ENCODE results near the gene CRTC1. TPM values are rescaled to one million over a fixed set of nuclear protein-coding genes. Genes with fewer than 3 reads are reported as not detected.
A peak's percentile ranks its signal among the peaks of the same experiment; 100 is the strongest.
"Not testable (repeated sequence)": the region's sequence is repeated elsewhere in the genome, so short reads cannot be mapped to it uniquely, and the experiment has no call there.

CRTC1 gene
- total RNA-seq, 1 donor from 2014 or later, result 10.3 TPM

DNA sequence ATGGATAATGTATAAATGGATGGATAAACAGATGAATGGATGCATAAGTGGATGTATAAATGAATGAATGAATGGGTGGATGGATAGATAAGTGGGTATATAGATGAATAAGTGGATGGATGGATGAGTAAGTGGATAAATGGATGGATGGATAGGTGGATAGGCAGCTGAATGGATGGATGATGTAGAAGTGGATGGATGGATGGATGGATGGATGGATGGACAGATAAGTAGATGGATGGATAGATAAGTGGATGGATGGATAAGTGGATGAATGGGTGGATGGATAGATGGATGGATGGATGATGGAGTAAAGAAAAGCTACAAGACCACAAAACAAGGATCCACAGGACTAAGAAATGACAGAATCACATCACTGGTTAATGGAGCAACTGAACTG lies 116.6 kb downstream of the CRTC1 start:
- ATAC-seq, result no peak
- no peak for DNase-seq (ENCODE audit: missing footprints)
- intact Hi-C loops (cut with DNase I), result no loop called here

DNA sequence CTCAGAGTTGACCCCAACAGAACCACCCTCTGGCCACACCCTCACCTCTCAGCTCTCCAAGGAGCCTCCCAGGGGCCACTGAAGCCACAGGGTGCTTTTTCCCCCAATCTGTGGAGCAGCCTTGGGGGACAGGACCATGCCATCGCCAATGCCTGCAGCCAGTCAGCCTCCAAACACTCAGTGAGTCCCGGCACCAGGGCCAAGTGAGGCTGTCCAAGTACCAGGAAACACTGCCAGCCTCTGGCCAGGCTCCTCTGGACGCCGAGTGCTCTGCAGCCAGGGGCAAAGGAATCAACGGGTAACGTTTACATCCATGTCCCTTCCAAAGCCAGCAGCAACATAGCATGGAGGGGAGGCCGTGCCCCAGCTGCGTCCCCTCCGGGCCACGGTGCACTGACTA lies 117.2 kb downstream of the CRTC1 start:
- intact Hi-C loops (cut with DNase I), result no loop called here
- no peak for ATAC-seq
- DNase-seq (ENCODE audit: missing footprints), result no peak

DNA sequence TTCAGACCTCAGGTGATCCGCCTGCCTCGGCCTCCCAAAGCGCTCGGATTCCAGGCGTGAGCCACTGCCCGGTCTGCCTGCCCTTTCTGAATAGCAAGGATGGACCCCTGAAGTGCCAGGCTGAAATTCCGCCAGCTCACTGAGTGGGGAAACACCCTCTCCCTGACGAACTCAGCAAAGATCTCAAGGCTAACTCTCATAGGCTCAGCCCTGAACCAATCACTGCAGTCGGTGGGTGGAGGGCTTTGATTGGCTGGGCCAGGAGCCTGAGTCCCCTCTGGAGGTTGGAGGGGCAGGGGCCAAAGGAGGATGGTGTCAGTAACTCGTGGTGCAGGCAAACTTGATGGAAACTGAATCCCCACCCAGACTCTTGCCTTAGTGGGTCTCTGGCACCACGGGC lies 118.9 kb downstream of the CRTC1 start:
- intact Hi-C loops (cut with DNase I), result no loop called here
- DNase-seq (ENCODE audit: missing footprints) (no peak), ATAC-seq (no peak)

DNA sequence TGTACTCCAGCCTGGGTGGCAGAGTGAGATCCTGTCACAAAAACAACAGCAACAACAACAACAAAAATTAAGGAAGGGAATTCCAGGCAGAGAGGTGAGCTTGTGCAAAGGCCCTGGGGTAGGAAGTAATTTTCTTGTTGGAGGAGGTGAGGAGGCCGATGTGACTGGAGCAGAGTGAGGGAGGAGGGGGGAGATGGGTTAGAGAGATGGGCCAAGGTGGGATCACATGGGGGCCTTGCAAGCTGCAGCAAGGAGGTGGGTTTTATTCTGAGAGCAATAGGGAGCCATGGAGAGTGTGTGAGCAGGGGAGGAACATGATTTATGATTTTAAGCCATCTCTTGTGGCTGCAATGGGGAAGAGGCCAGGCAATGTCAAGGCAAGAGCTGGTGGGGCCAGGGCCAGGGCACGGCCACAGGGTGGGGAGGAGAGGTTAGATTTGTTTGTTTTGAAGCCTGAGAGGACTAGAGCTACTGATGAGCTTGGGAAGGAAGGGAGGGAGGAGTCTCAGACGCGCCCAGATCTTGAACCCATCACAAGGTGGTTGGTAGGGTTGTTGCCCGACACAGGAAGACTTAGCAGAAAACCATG lies 120.2 kb downstream of the CRTC1 start:
- DNase-seq (ENCODE audit: missing footprints) (no peak), ATAC-seq (no peak)
- intact Hi-C loops (cut with DNase I), result no loop called here

DNA sequence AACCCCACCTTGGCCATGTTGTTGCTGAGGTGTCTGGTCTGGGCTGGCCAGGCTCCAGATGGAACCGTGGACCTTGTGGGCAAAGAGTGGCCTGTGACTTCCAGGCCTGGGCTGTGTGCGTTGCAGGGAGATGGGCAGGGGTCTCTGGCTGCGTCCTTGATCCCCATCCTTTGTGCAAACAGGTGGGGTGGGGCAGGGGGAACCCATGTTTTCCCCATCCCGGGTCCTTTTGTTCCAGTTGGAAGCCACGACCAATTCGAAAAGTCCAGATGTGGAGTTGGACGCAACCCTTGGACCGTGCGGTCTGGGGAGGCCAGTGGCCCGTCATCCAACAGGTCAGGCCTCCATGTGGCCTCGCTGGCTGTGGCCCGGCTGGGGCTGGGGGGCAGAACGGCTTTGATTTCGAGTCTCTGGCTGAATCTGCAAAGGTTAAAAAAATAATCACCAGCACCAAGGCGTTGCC lies 120.7 kb downstream of the CRTC1 start:
- DNase-seq (ENCODE audit: missing footprints) (no peak), ATAC-seq (no peak)
- intact Hi-C loops (cut with DNase I), result no loop called here

DNA sequence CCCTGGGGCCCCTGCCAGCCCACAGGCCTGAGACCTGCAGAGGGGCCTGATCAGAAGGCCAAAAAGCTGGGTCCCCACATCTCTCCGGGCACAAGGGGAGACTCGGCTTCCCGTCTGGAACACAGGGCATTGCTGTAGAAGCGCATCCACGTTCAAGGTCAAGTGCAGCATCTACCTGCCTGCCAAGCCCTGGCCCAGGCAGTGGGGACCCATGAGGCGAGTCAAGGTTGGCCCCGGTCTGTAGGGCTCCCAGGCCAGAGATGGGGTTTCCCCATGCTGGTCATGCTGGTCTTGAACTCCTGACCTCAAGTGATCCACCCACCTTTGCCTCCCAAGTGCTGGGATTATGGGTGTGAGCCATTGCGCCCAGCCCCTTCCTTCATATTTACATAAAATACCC lies 121.2 kb downstream of the CRTC1 start:
- ATAC-seq (no peak), DNase-seq (ENCODE audit: missing footprints) (no peak)
- intact Hi-C loops (cut with DNase I), result no loop called here

DNA sequence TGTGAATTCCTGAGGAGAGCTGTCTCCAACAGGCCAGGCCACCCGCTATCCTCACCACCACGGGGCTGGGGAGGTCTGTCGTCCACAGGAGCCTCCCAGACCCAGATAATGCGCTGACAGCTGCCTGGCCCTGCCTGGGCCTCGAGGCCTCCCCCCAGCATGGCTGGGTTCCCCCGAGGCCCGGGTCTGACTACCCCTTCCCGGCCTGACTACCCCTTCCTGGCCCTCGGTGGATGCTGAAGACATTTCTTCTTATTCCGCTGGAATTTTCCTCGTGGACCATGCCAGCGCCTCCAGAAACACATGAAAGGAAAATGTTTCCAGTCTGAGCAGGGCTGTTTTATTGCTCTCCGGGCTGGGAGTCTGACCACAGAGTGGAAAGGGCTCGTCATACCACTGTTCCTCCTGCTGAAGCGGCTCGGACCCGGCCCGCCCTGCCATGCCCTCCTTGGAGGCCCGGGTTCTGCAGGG lies 124.4 kb downstream of the CRTC1 start:
- intact Hi-C loops (cut with DNase I), result no loop called here
- ATAC-seq (peak; percentile 60), DNase-seq (ENCODE audit: missing footprints) (no peak)

DNA sequence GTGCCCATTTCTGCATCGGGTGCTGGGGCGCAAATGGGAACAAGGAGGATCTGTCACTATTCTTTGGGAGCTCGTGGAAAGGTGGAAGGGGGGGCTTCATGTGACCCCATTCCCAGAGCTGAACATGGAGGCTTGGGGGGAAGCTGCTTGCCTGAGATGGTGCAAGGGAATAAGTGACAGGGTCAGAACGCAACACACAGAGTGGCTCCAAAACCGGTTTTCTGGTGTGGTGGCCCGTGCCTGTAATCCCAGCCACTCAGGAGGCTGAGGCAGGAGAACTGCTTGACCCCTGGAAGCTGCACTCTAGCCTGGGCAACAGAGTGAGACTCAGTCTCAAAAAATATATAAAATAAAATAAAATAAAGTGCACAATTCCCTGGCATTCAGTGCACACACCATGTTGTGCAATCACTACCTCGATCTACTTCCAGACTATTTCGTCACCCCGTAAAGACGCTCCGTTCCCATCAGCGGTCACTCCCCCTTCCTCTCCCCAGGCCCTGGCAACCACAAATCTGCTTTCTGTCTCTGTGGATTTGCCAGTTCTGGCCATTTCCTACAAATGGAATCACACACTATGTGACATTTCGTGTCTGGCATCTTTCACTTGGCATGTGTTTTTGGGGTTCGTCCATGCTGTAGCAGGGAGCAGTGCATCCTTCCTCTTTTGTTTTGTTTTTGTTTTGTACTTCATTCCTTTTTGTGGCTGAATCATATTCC lies 125.8 kb downstream of the CRTC1 start:
- DNase-seq (ENCODE audit: missing footprints), result no peak
- ATAC-seq, result peak; percentile 89
- intact Hi-C loops (cut with DNase I), result no loop called here

DNA sequence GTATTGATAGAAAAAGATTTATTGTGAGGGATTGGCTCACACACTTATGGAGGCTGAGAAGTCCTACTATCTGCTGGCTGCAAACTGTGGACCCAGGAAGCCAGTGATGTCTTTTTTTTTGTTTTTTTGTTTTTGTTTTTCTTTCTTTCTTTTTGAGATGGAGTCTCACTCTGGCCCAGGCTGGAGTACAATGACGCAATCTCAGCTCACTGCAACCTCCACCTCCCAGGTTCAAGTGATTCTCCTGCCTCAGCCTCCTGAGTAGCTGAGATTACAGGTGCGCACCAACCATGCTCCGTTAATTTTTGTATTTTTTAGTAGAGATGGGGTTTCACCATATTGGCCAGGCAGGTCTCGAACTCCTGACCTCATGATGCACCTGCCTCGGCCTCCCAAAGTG lies 128.2 kb downstream of the CRTC1 start:
- intact Hi-C loops (cut with DNase I); DNase-seq (ENCODE audit: missing footprints); ATAC-seq: not testable (repeated sequence)

DNA sequence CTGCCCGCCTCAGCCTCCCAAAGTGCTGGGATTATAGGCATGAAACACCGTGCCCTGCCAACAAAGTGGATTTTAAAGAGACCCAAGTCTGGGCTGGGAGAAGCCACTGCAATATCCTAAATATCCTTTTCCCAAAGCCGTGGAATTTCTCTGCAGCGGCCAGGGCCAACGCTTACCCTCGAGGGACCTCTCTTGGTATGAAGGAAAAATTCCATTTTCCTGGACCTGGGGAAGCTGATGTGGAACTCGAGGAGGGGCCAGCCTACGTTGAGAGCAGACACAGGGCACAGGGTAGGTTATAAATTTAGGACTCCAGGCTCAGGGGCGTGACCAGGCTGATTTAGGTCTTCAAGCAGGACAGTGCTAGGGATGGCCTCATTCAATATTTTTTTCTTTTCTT lies 130.6 kb downstream of the CRTC1 start:
- intact Hi-C loops (cut with DNase I), result no loop called here
- no peak for DNase-seq (ENCODE audit: missing footprints)
- ATAC-seq, result no peak

DNA sequence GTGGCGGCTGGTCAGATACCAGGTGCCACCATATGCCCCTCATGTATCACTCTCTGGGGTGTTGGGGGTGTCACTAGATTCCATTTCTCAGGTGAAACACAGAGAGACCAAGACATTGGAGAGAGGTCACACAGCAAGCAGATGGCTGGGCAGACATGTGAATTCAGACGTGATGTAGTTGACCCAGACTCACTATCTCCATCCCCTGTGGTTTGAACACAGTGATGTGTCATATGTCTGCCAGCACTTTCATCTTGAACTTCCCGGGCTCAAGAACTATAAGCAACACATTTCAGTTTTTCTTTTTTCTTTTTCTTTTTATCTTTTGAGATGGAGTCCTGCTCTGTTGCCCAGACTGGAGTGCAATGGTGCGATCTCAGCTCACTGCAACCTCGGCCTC lies 132.2 kb downstream of the CRTC1 start:
- DNase-seq (ENCODE audit: missing footprints) (no peak), ATAC-seq (no peak)
- intact Hi-C loops (cut with DNase I), result no loop called here

DNA sequence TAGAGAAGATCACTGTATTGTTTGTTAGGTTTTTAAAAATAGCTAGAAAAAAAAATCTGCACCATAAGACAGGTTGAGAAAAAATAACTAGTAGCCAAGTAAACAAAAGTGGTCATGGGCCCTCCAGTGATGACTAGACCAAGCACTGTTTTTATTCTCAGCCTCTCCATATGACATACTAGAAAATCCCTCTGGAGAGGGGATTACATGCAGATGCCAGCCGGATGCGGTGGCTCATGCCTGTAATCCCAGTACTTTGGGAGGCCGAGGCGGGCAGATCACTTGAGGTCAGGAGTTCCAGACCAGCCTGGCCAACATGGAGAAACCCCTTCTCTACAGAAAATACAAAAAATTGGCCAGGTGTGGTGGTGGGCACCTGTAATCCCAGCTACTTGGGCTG lies 133.2 kb downstream of the CRTC1 start:
- DNase-seq (ENCODE audit: missing footprints); ATAC-seq; intact Hi-C loops (cut with DNase I): not testable (repeated sequence)

DNA sequence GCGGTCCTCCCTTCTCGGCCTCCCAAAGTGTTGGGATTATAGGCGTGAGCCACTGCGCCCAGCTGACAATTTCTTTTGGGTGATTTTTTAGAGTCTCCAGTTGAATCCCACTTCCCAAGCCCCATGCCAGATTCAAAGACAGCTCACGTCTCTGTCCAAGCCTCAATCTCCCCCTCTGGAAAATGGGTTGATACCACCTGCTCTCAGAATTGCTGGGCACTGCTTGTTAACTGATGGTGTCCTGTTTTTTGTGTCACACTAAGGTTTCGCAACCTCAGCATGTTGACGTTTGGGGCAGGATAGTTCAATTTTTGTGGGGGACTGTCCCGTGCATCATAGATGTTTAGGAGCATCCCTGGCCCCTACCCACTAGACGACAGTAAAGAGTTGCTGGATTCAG lies 134.1 kb downstream of the CRTC1 start:
- ATAC-seq, result no peak
- intact Hi-C loops (cut with DNase I), result no loop called here
- DNase-seq (ENCODE audit: missing footprints), result no peak

DNA sequence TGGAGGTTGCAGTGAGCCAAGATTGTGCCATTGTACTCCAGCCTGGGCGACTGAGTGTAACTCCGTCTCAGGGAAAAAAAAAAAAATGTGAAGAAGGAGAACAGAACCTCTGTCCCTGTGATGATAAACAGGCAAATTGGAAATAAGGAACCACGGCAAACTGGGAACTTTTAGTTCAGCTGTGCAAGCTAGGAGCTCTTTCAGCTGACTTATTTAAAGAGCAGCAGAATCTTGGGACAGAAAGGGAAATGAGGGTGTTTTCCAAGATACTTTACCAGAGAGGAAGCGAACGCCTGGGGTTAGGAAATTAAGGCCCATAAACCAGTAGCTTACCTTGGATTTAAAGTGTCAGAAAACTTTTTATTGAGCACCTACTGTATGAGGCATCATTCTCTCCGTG lies 145.3 kb downstream of the CRTC1 start:
- ATAC-seq (no peak), DNase-seq (ENCODE audit: missing footprints) (no peak)

DNA sequence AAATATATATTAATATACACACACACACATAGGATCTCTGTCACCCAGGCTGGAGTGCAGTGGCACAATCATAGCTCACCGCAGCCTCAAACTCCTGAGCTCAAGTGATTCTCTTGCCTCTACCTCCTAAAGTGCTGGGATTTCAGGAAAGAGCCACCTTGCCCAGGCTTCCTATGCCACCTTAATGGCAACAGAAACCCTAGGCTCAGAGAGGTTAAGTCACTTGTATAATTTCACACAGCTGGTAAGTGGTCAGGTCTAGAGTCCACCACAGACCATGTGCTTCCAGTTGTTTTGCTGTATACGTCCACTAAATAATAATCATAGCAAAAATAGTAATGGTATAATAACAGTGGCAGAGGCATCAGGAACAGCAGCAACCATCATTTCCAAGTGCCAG lies 147.0 kb downstream of the CRTC1 start:
- DNase-seq (ENCODE audit: missing footprints) (no peak), ATAC-seq (no peak)
- intact Hi-C loops (cut with DNase I), result no loop called here

More for the DNA sequence above, 145.3 kb downstream of the CRTC1 start:
- intact Hi-C loops (cut with DNase I), result no loop called here

DNA sequence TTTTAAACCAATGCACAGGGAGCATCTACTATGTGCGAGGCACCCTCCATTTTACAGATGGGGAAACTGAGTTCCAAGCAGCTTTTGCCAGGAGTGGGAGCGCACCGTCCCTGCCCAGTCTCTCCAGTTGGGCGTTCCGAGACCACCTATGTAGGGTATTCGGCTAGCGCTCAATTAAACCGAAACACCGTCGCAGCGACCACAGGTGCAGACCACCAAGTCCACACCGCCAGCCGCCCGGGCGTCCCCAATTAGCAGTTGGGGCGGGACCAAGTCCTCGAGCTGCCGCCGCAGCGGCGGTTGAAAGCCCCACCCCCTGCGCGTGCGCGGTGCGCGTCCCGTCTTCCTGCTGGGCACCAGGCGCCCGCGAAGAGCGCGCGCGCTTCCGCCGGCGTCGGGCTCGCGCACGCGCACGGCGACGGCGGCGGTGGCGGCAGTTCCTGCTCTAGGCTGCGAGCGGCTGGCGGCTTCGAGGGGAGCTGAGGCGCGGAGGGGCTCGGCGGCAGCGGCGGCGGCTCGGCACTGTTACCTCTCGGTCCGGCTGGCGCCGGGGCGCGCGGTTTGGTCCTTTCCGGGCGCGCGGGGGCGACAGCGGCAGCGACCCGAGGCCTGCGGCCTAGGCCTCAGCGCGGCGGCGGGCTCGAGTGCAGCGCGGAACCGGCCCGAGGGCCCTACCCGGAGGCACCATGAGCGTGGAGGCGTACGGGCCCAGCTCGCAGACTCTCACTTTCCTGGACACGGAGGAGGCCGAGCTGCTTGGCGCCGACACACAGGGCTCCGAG lies 148.2 kb downstream of the CRTC1 start, which contains the start of gene UPF1:
Gene UPF1 (plus strand): TSS at position 436 of the 782 bp plus-strand sequence. CDS start 251 bp downstream, at position 687.
- ATAC-seq, result peak; percentile 95
- intact Hi-C loops (cut with DNase I), result no loop called here

More for the DNA sequence above, 148.2 kb downstream of the CRTC1 start, which contains the start of gene UPF1:
- DNase-seq (ENCODE audit: missing footprints), result peak; percentile 98

Data from Right ventricle myocardium inferior (tissue), 1 donor.